NCI-H2171 (cell line): ENCODE measurements around the gene IFFO2.

Experiments
- DNase-seq: peaks from one replicate; lab custom pipeline; 2025; lab: John Stamatoyannopoulos, UW

Gene IFFO2

DNA sequence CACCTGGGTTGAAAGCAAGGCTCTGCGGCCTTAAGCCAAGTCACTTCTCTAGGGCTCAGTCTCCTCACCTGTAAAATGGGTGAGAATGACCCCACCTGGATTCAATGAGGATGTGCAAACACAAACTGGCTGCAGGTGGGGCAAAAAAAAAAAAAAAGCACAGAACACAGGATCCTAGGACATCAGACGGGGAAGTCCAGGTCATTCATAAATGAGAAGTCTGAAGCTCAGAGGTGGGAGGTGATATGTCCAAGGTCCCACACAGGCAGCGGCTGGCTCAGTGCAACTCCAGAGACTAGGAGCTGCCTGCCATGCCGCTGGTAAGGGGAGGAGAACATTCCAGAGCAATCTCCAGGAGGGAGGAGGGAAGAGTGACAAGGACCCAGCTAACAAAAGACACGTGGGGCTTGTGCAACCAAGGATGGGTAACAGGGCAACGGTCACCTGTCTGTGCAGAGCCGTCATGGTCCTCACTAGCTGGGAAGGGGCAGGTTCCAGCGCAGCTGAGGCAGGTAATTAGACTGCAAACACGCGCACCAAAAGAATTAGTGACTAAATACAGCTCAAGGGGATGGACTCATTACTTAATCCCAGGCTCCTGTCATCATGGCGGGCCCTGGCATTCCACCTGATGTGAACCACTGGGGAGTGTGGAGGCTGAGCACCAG lies 19.5 kb downstream of the IFFO2 start:
- no peak for DNase-seq

DNA sequence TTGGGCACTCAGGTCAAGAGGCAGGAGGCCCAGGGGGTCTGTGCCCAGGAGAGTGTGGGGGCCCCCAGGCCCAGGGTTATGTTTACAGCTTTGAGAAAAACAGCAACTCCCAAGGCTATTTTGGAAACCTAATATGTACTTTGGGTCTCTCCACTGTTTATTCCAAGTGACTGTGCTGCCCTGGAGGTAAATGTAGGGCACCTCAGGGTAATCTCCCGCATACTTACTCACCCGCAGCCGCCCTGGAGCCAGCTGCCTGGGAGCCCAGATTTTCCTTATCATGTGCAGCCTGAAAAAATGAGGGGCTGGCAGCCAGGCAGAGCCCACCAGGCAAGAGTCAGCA lies 20.0 kb downstream of the IFFO2 start:
- no peak for DNase-seq

GRCh38 chr1:18934205-18935000 lies 22.1 kb downstream of the IFFO2 start:
- peak; percentile 35 for DNase-seq

GRCh38 chr1:18932879-18933278 lies 23.6 kb downstream of the IFFO2 start:
- no peak for DNase-seq

GRCh38 chr1:18932387-18932786 lies 24.1 kb downstream of the IFFO2 start:
- DNase-seq, result no peak

DNA sequence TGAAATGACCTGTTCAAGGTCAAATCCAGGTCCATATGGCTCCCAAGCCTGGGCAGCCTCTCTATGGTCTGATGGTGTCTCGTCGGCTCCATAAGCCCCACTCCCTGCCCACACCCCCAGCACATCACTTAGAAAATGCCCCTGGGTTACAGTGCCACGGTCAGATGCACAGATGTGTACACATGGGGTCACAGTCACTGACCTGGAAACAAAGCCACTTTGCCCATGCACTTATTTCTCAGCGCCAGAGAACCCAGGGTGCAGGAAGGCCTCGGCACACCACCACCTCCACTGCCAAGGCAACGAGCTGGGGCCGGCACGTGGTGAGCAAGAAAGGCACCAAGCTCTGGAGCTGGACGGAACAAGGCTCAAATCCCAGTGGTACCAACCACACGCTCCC lies 24.7 kb downstream of the IFFO2 start:
- no peak for DNase-seq

DNA sequence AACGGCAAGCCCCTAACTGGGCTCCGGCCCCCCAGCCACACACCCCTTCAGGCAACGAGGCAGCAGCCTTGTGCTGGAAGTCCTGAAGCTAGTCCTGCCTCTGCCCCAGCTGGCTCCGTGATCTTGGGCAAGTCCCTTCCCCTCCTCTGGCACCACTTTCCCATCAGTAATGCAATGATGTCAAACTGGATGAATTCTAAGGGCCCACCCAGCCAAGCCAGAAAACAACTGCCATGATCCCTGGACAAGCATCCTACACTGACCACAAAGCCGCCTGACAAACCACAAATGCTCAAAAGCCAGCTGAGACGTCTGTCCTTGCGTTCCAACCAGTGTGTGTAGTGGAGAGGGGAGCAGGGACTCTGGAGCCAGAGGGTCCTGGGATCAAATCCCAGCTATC lies 26.8 kb downstream of the IFFO2 start:
- no peak for DNase-seq

GRCh38 chr1:18928985-18929384 lies 27.5 kb downstream of the IFFO2 start:
- DNase-seq, result no peak

GRCh38 chr1:18928406-18928805 lies 28.1 kb downstream of the IFFO2 start:
- DNase-seq, result no peak

- DNase-seq, result peak; percentile 40
These were observed 28.7 kb downstream of the IFFO2 start for GRCh38 chr1:18927654-18928272.

- DNase-seq, result no peak
These were observed 29.3 kb downstream of the IFFO2 start for GRCh38 chr1:18927082-18927653.

DNA sequence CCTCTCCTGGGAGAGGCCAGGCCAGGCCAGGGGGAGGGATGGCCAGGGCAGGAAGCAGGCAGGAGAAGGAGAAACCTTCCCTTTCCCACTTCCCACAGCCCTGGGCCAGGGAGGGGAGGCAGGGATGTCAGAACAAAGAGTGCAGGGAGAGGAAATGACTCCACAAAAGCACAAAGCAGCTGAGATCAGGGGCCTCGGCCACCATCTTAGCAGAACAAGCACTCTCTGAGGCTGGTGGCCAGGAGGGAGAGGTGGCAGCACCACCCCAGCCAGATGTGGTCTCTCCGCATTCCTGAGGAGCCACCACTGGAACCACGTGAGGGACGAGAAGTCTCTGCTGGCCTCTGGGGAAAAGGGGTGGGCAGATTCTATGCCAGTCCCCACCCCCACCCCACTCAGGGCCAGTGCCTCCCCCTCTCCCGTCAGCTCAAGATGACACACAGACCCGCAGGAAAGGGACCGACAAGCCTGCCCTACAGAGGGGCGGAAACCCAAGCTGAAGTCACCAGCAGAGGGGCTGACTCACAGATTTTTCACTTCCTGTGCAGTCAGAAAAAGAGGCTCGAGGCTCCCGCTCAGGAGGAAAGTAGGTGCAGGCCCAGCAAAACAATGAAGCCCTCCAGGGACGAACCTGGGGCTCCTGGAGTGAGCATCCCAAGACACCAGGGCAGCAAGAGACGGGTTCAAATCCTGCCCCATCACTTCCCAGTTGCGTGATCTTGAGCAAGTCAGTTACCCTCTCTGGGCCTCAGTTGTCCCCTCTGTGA lies 30.0 kb downstream of the IFFO2 start:
- DNase-seq, result no peak

- DNase-seq, result no peak
These were observed 31.2 kb downstream of the IFFO2 start for GRCh38 chr1:18925279-18925678.

- DNase-seq, result no peak
These were observed 32.2 kb downstream of the IFFO2 start for GRCh38 chr1:18924221-18924691.

- DNase-seq, result peak; percentile 32
These were observed 32.7 kb downstream of the IFFO2 start for GRCh38 chr1:18923756-18924211.

- no peak for DNase-seq
These were observed 33.4 kb downstream of the IFFO2 start for GRCh38 chr1:18922848-18923755.

- DNase-seq, result peak; percentile 64
These were observed 34.2 kb downstream of the IFFO2 start for GRCh38 chr1:18922319-18922726.

DNA sequence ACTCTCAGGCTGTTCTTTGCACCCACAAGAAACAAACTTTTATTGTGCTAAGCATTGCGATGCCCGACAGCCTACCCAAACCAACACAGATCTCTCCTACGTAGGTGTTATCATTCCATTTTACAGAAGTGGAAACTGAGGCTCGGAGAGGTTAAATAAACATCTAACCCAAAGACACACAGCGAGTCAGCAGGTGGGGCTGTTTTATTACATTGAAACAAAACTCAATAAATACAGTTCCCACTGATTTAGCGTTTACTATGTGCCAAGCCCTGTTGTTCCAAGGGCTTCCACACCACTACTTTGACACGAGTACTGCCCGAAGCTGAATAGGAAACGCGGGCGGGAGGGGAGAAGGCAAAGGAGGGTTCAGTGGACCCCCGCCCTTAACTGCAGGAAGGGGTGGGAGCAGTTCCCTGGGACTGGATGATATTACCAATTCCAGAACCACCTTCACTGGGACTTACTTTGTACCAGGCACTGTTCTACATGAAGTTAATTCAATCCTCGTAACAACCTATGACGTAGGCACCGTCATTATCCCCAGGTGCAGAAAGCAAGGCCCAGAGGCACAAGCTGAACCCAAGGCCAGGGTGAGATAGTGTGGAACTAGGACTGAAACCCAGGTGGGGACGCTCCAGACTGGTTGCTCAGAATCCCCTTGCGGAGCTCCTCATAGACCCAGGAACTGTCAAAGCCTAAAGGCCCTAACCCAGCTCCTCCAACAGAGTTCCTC lies 34.8 kb downstream of the IFFO2 start:
- DNase-seq, result no peak

DNA sequence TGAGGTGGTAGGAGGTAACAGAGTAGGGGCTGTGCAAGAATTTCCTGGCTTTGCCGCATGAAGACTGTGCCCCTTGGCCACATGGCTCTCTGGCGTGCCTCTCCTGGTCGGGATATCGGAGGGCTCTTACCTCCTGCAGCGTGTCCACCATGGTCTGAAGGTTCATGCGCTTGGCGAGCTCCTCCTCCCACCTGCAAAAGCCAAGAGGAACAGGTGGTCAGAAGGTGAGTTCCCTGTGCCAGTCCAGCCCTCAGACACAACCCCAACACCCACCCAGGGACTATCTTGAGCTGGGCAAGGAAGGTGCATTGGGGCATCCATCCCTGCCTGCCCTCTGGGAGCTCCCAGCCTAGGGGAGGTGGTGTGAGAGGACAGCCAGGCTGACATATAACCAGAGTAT lies 35.5 kb downstream of the IFFO2 start:
- no peak for DNase-seq

GRCh38 chr1:18919956-18920355 lies 36.5 kb downstream of the IFFO2 start:
- no peak for DNase-seq
